ENCODE data around the gene GRAP.
"Not testable (repeated sequence)": the region's sequence is repeated elsewhere in the genome, so short reads cannot be mapped to it uniquely, and the experiment has no call there.

DNA sequence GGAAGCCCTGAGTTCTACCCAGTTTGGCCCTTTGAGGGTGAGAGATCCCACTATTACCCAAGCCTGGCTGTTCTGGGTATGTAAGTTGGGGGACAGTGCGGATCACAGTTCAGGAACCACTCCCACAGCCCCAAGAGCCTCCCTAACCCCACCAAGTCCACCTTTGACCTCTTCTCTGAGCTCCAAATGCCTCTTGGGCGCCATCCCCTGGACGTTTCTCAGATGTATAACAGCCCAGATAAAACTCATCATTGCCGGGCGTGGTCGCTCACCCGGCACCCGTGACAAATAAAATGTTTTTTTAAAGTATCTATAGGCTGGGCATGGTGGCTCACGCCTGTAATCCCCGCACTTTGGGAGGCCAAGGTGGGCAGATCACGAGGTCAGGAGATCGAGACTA is 8.7 kb upstream of the GRAP start:
- TF ChIP-seq, protein P1, sequence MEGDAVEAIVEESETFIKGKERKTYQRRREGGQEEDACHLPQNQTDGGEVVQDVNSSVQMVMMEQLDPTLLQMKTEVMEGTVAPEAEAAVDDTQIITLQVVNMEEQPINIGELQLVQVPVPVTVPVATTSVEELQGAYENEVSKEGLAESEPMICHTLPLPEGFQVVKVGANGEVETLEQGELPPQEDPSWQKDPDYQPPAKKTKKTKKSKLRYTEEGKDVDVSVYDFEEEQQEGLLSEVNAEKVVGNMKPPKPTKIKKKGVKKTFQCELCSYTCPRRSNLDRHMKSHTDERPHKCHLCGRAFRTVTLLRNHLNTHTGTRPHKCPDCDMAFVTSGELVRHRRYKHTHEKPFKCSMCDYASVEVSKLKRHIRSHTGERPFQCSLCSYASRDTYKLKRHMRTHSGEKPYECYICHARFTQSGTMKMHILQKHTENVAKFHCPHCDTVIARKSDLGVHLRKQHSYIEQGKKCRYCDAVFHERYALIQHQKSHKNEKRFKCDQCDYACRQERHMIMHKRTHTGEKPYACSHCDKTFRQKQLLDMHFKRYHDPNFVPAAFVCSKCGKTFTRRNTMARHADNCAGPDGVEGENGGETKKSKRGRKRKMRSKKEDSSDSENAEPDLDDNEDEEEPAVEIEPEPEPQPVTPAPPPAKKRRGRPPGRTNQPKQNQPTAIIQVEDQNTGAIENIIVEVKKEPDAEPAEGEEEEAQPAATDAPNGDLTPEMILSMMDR (IDR thresholded peaks at IDR 0.05), result not testable (repeated sequence)
- not testable (repeated sequence) for TF ChIP-seq SMC3 (IDR thresholded peaks at IDR 0.05); POLR2A (IDR thresholded peaks at IDR 0.05; ENCODE audit: low read length); ZC3H11A (IDR thresholded peaks at IDR 0.05); RCOR1 (IDR thresholded peaks at IDR 0.05; ENCODE audit: low read depth, low read length); JUN (IDR thresholded peaks at IDR 0.05); CHD2 (IDR thresholded peaks at IDR 0.05; ENCODE audit: low read length, partially characterized antibody); EP300 (IDR thresholded peaks at IDR 0.05); NFE2L2 (conservative IDR thresholded peaks at IDR 0.05; ENCODE audit: low read length); TP53 (CRISPR knock-in tag; IDR thresholded peaks at IDR 0.05); SREBF2 (IDR thresholded peaks at IDR 0.05)
- TF ChIP-seq, protein P2, sequence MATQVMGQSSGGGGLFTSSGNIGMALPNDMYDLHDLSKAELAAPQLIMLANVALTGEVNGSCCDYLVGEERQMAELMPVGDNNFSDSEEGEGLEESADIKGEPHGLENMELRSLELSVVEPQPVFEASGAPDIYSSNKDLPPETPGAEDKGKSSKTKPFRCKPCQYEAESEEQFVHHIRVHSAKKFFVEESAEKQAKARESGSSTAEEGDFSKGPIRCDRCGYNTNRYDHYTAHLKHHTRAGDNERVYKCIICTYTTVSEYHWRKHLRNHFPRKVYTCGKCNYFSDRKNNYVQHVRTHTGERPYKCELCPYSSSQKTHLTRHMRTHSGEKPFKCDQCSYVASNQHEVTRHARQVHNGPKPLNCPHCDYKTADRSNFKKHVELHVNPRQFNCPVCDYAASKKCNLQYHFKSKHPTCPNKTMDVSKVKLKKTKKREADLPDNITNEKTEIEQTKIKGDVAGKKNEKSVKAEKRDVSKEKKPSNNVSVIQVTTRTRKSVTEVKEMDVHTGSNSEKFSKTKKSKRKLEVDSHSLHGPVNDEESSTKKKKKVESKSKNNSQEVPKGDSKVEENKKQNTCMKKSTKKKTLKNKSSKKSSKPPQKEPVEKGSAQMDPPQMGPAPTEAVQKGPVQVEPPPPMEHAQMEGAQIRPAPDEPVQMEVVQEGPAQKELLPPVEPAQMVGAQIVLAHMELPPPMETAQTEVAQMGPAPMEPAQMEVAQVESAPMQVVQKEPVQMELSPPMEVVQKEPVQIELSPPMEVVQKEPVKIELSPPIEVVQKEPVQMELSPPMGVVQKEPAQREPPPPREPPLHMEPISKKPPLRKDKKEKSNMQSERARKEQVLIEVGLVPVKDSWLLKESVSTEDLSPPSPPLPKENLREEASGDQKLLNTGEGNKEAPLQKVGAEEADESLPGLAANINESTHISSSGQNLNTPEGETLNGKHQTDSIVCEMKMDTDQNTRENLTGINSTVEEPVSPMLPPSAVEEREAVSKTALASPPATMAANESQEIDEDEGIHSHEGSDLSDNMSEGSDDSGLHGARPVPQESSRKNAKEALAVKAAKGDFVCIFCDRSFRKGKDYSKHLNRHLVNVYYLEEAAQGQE (IDR thresholded peaks at IDR 0.05), result not testable (repeated sequence)
- TF ChIP-seq, protein P3, sequence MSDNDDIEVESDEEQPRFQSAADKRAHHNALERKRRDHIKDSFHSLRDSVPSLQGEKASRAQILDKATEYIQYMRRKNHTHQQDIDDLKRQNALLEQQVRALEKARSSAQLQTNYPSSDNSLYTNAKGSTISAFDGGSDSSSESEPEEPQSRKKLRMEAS (IDR thresholded peaks at IDR 0.05), result not testable (repeated sequence)
